Measurements from ENCODE around the gene TM9SF4. TPM values are rescaled to one million over a fixed set of nuclear protein-coding genes. Genes with fewer than 3 reads are reported as not detected.

The TM9SF4 gene
- total RNA-seq, 2 experiments from 2014 or later, result 22.4 to 24.5 TPM

- ChIA-PET POLR2A (no interaction called here), CTCF (no interaction called here)
- Histone ChIP-seq H3K9me3 (ENCODE audit: control insufficient read depth in 1 of 2, insufficient read depth in 1 of 2, low read length in 2 of 2) (no peaks in the 10 kb centered on the region), H3K36me3 (ENCODE audit: insufficient read depth, low read length) (no peaks in the 10 kb centered on the region), H3K4me1 (ENCODE audit: insufficient read depth, low read length) (no peaks in the 10 kb centered on the region), H3K27ac (ENCODE audit: low read depth in 1 of 2, low read length in 2 of 2) (no peak overlapping the region), H3K27me3 (ENCODE audit: control insufficient read depth in 1 of 2, insufficient read depth in 2 of 2, low read length in 2 of 2) (peaks cover 0 to 7% of the 10 kb centered on the region in 2 experiments), H3K4me3 (ENCODE audit: low read length) (no peak overlapping the region)
- no peak for TF ChIP-seq CTCF (IDR thresholded peaks at IDR 0.05)
- intact Hi-C loops (cut with DNase I, micrococcal nuclease), result no loop called here
- no peak overlapping the region for H3K27ac Mint-ChIP-seq
- H3K4me3 Mint-ChIP-seq, result no peak overlapping the region
- DNase-seq (no peak), ATAC-seq (ENCODE audit: poor library complexity) (no peak)
- H3K27me3 Mint-ChIP-seq, result peaks cover 31% of the 10 kb centered on the region
- no peaks in the 10 kb centered on the region for H3K9me3 Mint-ChIP-seq
- no peaks in the 10 kb centered on the region for H3K36me3 Mint-ChIP-seq (ENCODE audit: low read depth)
- no peaks in the 10 kb centered on the region for H3K4me1 Mint-ChIP-seq (ENCODE audit: low read depth)
These were observed 29.8 kb upstream of the TM9SF4 start for GRCh38 chr20:32079655-32080109.

- no peaks in the 10 kb centered on the region for H3K36me3 ChIP-seq (ENCODE audit: insufficient read depth, low read length)
- Mint-ChIP-seq H3K36me3 (ENCODE audit: low read depth) (no peaks in the 10 kb centered on the region), H3K4me3 (no peak overlapping the region), H3K27me3 (peaks cover 31% of the 10 kb centered on the region), H3K9me3 (no peaks in the 10 kb centered on the region), H3K27ac (no peak overlapping the region), H3K4me1 (ENCODE audit: low read depth) (no peaks in the 10 kb centered on the region)
- DNase-seq (no peak), ATAC-seq (ENCODE audit: poor library complexity) (no peak)
- H3K4me1 ChIP-seq (ENCODE audit: insufficient read depth, low read length), result no peaks in the 10 kb centered on the region
- no peak for TF ChIP-seq CTCF (IDR thresholded peaks at IDR 0.05)
- no peaks in the 10 kb centered on the region for H3K9me3 ChIP-seq (ENCODE audit: control insufficient read depth in 1 of 2, insufficient read depth in 1 of 2, low read length in 2 of 2)
- H3K27me3 ChIP-seq (ENCODE audit: control insufficient read depth in 1 of 2, insufficient read depth in 2 of 2, low read length in 2 of 2), result peaks cover 0 to 7% of the 10 kb centered on the region in 2 experiments
- POLR2A ChIA-PET, result no interaction called here
- H3K4me3 ChIP-seq (ENCODE audit: low read length), result no peak overlapping the region
- intact Hi-C loops (cut with DNase I, micrococcal nuclease), result no loop called here
- no peak overlapping the region for H3K27ac ChIP-seq (ENCODE audit: low read depth in 1 of 2, low read length in 2 of 2)
- CTCF ChIA-PET, result no interaction called here
These were observed 28.7 kb upstream of the TM9SF4 start for GRCh38 chr20:32080783-32081182.

GRCh38 chr20:32083469-32083868, 26.0 kb upstream of the TM9SF4 start:
- Mint-ChIP-seq H3K9me3 (no peaks in the 10 kb centered on the region), H3K4me1 (ENCODE audit: low read depth) (no peaks in the 10 kb centered on the region), H3K27me3 (peaks cover 22% of the 10 kb centered on the region), H3K36me3 (ENCODE audit: low read depth) (no peaks in the 10 kb centered on the region), H3K27ac (no peak overlapping the region), H3K4me3 (no peak overlapping the region)
- intact Hi-C loops (cut with DNase I, micrococcal nuclease), result no loop called here
- no peaks in the 10 kb centered on the region for H3K9me3 ChIP-seq (ENCODE audit: control insufficient read depth in 1 of 2, insufficient read depth in 1 of 2, low read length in 2 of 2)
- ATAC-seq (ENCODE audit: poor library complexity) (no peak), DNase-seq (no peak)
- no peak for TF ChIP-seq CTCF (IDR thresholded peaks at IDR 0.05)
- H3K4me3 ChIP-seq (ENCODE audit: low read length), result no peak overlapping the region
- no peaks in the 10 kb centered on the region for H3K36me3 ChIP-seq (ENCODE audit: insufficient read depth, low read length)
- H3K27ac ChIP-seq (ENCODE audit: low read depth in 1 of 2, low read length in 2 of 2), result no peak overlapping the region
- no peaks in the 10 kb centered on the region for H3K4me1 ChIP-seq (ENCODE audit: insufficient read depth, low read length)
- H3K27me3 ChIP-seq (ENCODE audit: control insufficient read depth in 1 of 2, insufficient read depth in 2 of 2, low read length in 2 of 2), result peaks cover 0 to 7% of the 10 kb centered on the region in 2 experiments
- ChIA-PET CTCF (no interaction called here), POLR2A (no interaction called here)

Measured in CD4-positive, alpha-beta T cell (primary cell).